Measurements from ENCODE around the gene TMEM240.

TMEM240 gene

GRCh38 chr1:1542766-1543705 lies 2.6 kb upstream of the TMEM240 start:
- TF ChIP-seq, protein P1, sequence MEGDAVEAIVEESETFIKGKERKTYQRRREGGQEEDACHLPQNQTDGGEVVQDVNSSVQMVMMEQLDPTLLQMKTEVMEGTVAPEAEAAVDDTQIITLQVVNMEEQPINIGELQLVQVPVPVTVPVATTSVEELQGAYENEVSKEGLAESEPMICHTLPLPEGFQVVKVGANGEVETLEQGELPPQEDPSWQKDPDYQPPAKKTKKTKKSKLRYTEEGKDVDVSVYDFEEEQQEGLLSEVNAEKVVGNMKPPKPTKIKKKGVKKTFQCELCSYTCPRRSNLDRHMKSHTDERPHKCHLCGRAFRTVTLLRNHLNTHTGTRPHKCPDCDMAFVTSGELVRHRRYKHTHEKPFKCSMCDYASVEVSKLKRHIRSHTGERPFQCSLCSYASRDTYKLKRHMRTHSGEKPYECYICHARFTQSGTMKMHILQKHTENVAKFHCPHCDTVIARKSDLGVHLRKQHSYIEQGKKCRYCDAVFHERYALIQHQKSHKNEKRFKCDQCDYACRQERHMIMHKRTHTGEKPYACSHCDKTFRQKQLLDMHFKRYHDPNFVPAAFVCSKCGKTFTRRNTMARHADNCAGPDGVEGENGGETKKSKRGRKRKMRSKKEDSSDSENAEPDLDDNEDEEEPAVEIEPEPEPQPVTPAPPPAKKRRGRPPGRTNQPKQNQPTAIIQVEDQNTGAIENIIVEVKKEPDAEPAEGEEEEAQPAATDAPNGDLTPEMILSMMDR (IDR thresholded peaks at IDR 0.05; ENCODE audit: insufficient read depth, missing control alignments): no peak
- no peak for FAIRE-seq
- no peak for DNase-seq (ENCODE audit: insufficient read length, low spot score)

DNA sequence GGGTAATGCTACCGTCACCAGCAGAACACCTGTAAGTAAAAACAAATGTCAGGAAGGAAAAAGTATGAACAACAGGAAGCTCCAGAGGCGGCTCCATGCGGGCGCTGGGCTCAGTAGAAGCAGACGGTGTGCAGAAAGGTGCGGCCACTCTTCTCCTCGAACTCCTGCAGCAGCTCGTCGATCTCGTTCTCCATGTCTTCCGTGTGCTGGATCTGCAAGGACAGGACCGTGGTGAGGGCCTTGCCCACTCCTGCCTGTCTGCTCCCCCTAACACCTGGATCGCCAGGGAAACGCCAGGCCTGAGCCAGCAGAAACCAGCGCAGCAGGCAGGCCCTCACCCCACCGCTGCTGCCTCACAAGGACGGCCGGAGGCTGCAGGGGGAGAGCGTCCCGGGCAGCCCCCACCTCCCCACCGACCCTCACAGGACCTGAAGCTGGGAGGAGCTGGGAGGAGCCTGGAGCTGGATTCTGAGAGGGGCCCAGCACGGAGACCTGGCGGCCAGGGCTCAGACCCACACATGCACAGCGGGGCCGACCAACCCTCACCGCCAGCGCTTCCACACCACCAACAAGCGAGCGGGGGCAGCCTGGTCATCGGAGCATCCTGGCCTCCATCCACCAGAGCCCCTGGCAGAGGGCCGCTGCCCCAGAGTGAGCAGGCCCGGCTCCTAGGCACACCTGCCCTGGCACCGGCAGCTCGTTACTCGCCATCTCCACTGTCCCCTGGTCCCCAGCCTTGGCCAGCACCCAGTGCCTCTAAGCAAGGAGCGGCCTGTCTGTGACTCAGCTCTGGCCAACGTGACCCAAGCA lies 1.7 kb upstream of the TMEM240 start:
- no peak for FAIRE-seq
- DNase-seq (ENCODE audit: insufficient read length, low spot score): no peak
- TF ChIP-seq, protein P1 (IDR thresholded peaks at IDR 0.05; ENCODE audit: insufficient read depth, missing control alignments): no peak

GRCh38 chr1:1540818-1541628 lies 599 bp upstream of the TMEM240 start:
- TF ChIP-seq, protein P1 (IDR thresholded peaks at IDR 0.05; ENCODE audit: insufficient read depth, missing control alignments): no peak
- DNase-seq (ENCODE audit: insufficient read length, low spot score) (no peak), FAIRE-seq (no peak)

GRCh38 chr1:1539310-1540089 lies 924 bp downstream of the TMEM240 start:
- FAIRE-seq (no peak), DNase-seq (ENCODE audit: insufficient read length, low spot score) (no peak)
- TF ChIP-seq, protein P1 (IDR thresholded peaks at IDR 0.05; ENCODE audit: insufficient read depth, missing control alignments): no peak

DNA sequence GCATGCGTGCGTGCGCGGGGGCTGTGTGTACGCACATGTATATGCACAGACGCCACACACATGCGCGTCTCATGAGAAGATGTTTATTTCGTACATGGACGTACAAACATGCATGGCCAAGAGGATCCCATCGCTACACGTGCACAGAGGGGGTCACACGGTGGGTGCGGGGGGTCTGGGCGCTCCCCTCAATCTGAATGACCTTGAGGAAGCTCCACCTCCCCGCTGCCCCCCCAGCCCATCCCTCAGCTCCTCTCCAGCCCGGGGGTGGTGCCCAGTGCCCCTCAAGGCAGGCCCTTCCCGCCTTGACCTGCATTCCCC lies 1.5 kb downstream of the TMEM240 start:
- TF ChIP-seq, protein P1 (IDR thresholded peaks at IDR 0.05; ENCODE audit: insufficient read depth, missing control alignments): no peak
- no peak for FAIRE-seq

GRCh38 chr1:1538334-1538733 lies 2.1 kb downstream of the TMEM240 start:
- FAIRE-seq: no peak
- no peak for DNase-seq (ENCODE audit: insufficient read length, low spot score)
- TF ChIP-seq, protein P1 (IDR thresholded peaks at IDR 0.05; ENCODE audit: insufficient read depth, missing control alignments): no peak

More for the DNA sequence above, 1.5 kb downstream of the TMEM240 start:
- DNase-seq (ENCODE audit: insufficient read length, low spot score): no peak
